NCI-H748 (cell line): ENCODE data around the gene PTEN.
"Not testable (repeated sequence)": the region's sequence is repeated elsewhere in the genome, so short reads cannot be mapped to it uniquely, and the experiment has no call there.

ENCODE experiments used
- DNase-seq: peaks from one replicate; lab custom pipeline; 2025; ENCODE audit not compliant: unreplicated experiment; lab: John Stamatoyannopoulos, UW

The PTEN gene

DNA sequence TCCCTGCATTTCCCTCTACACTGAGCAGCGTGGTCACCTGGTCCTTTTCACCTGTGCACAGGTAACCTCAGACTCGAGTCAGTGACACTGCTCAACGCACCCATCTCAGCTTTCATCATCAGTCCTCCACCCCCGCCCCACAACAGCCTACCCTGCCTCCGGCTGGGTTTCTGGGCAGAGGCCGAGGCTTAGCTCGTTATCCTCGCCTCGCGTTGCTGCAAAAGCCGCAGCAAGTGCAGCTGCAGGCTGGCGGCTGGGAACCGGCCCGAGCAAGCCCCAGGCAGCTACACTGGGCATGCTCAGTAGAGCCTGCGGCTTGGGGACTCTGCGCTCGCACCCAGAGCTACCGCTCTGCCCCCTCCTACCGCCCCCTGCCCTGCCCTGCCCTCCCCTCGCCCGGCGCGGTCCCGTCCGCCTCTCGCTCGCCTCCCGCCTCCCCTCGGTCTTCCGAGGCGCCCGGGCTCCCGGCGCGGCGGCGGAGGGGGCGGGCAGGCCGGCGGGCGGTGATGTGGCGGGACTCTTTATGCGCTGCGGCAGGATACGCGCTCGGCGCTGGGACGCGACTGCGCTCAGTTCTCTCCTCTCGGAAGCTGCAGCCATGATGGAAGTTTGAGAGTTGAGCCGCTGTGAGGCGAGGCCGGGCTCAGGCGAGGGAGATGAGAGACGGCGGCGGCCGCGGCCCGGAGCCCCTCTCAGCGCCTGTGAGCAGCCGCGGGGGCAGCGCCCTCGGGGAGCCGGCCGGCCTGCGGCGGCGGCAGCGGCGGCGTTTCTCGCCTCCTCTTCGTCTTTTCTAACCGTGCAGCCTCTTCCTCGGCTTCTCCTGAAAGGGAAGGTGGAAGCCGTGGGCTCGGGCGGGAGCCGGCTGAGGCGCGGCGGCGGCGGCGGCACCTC, at the start of gene PTEN, which contains the start of gene KLLN:
Gene PTEN (plus strand): TSS at position 573 of the 891 bp plus-strand sequence. CDS start 845 bp downstream, outside the sequence.
Gene KLLN (minus strand): TSS at position 481 of the 891 bp plus-strand sequence. CDS start 1,046 bp downstream, outside the sequence.
- peak; percentile 92 for DNase-seq

- DNase-seq = no peak
Measured at GRCh38 chr10:87816163-87816897, 47.1 kb upstream of the PTEN start.

DNA sequence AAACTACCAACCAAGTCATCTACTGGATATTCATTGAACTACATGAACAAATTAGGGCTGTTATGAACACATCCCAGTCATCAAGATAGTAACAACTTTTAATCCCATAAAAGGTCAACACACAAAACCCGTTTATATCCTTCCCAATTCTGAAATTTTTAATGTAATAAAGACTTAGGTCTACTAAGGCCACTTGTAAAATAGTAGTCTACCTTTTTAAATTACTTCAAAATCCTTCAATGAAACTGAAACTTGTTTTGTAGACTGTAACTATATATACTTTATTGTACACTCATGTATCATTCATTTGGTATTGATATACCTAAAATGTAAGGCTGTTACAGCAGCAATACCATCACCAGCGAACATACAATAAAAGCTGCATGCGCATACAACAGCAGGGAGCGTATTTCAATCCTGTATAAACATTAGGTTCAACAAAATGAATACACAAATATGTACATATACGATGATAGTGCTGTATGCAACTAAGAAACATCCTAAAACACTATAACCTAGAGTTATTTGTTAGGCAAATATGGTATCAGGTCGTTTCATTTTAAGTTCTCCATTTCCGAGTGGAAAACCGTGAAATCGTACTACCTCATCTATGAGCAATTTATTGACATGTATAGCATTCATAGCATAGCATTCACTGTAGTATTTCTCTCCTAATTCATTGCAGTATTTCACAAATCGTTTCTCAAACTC, 46.4 kb upstream of the PTEN start:
- DNase-seq = peak; percentile 16

DNA sequence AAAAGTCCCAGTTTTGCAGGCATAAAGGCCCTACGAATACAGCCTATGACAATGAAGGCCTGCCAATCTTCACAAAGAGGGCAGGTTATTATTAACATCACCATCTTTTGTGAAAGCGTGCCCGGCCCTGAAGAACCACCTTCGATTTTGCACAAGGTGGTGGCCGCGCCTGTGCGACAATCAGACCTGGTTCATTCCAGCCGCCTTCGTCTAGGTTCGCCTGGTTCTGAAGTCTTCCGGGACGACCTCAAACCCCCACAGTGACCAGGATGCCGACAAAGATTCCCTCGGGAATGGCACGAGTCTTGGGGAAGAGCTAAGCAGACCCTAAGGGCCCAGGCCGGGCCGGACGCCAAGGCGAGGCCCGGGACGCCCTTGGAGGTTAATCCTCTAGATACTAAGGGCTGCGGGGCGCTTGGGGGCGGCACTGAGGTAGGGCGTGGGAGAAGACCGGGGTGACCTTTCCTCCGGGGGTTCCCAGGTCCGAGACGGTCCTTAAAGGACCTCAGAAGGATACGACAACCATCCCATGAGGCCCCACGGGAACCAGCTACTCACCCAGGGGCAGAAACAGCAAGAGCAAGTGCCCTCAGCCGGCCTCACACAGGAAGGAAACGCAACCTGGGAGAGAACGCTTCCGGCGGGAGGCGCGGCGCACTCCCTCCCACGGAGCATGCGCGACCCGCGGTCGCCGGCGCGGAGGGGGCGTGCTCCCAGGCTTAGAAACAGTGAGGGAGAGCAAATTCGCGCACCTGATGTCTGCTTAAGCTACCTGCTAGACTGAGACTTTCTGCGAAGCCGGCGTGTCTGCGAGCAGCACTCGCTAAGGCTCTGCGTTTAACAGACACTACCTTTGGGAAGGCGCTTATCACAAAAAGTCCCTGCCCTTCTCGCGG, 45.6 kb upstream of the PTEN start, which contains the start of gene ATAD1:
Gene ATAD1 (minus strand): TSS at position 618 of the 896 bp plus-strand sequence. CDS start 3,627 bp downstream, outside the sequence.
- peak; percentile 86 for DNase-seq

GRCh38 chr10:87818505-87819288, 44.7 kb upstream of the PTEN start:
- DNase-seq = peak; percentile 46

DNA sequence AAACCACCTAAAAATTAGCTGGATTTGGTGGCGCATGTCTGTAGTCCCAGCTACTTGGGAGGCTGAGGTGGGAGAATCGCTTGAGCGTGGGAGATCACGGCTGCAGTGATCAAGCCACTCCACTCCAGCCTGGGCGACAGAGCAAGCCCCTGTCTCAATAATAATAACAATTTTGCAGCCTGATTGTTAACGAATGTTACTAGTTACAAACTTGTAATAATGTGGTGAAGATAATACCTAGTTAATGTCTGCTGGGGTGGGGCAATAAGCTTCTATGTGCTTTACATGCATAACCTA, 44.2 kb upstream of the PTEN start:
- DNase-seq = no peak

- DNase-seq = no peak
Measured at GRCh38 chr10:87826653-87827052, 36.8 kb upstream of the PTEN start.

DNA sequence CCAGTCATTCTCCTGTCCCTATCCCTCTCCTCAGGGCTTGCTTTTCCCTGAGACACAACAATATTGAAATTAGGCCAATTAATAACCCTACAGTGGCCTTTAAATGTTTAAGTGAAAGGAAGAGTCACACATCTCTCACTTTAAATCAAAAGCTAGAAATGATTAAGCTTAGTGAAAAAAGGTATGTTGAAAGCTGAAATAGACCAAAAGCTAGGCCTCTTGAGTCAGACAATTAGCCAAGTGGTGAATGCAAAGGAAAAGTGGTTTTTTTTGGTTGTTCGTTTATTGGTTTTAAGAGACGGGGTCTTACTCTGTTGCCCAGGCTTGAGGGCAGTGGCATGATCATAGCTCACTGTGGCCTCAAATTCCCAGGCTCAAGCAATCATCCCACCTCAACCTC, 35.7 kb upstream of the PTEN start:
- DNase-seq = no peak

DNA sequence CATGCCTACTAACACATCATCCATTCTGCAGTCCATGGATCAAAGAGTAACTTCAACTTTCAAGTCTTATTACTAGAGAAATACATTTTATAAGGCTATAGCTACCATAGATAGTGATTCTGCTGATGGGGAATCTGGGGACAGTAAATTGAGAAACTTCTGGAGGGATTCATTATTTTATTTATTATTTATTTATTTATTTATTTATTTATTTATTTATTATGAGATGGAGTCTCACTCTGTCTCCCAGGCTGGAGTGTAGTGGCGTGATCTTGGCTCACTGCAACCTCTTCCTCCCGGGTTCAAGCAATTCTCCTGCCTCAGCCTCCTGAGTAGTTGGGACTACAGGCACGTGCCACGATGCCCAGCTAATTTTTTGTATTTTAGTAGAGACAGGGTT, 34.4 kb upstream of the PTEN start:
- DNase-seq = not testable (repeated sequence)

DNA sequence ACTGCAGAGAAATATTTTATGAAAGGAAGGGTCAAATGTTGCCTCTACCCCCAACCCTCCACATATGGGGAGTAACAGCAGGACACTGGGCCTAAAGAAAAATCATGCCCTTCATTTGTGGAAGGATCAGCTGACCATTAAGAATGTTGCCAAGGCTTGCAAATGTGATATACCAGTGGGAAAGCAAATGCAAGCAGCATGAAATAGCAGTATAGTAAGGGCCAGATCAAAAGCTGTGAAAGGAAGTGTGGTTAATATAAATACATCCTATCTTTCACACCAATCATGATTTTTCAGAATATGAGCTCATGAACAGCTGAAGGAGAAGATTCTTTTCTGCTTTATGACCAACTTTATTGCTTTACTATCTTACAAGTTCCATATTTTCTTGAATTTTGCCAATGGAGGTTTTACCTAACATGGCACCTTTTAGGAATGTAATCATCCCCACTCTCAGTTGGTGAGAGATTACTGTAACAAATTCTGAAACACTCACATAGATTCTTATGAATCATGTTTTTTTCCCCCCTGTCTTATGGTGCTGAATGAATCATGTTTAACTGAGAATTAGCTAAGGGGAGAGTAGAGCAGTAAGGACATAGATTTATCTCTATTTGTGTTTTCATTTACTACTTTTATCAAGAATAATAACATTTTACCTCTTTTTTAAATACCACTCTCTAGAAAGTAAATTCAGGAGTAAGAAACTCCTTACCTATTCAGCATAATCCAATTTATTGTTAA, 33.3 kb upstream of the PTEN start:
- DNase-seq = no peak

DNA sequence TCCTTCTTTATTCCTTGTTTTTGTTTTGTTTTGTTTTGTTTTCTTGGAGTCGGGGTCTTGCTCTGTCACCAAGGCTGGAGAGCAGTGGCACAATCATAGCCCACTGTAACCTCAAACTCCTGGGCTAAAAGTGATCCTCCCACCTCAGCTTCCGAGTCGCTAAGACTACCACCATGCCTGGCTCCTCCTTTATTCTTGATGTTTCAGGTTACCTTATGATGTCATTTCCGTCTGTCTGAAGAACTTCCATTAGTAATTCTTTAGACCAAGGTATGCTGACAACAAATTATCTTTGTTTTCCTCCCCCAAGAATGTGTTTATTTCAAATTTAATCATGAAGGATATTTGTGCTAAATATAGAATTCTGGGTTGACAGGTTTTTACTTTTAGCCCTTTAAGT, 27.3 kb upstream of the PTEN start:
- DNase-seq = peak; percentile 0

DNA sequence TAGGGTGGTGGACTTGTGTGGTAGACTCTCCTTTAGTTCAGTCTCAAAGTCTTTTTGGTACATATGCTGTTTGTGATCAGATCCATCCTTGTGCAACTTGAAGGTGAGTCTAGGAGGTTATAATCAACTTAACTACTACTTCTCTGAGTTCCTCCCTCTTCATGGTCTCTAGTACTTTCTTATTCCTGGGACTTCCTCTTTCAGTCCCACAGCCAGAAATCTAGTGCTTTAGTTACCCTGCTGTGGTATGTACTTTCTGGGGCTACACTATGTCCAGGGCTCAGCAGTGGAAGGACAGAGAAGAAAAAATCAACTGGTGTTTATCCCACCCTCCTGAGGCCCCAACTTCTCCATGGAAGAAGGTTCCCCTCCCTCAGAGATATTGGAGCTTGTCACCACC, 26.0 kb upstream of the PTEN start:
- no peak for DNase-seq

- no peak for DNase-seq
Measured at GRCh38 chr10:87838650-87839049, 24.8 kb upstream of the PTEN start.

DNA sequence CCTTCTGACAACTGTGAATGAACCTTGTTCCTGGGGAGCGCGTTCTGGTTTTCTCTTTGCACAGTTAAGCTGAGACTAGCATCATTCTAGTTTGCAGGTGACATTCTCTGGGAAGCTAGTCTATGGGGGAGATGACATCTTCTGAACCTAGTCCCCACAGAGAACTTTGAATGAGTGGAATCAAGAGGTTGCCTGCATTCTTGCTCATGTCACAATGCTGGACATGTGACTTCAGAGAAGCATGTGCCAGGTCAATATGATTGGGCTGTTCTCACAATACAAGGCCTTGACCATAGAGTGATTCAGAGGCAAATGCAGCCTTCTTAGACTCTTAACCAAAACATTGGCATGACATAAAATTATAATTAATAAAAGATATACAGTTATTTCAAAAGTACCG, 22.2 kb upstream of the PTEN start:
- no peak for DNase-seq

DNA sequence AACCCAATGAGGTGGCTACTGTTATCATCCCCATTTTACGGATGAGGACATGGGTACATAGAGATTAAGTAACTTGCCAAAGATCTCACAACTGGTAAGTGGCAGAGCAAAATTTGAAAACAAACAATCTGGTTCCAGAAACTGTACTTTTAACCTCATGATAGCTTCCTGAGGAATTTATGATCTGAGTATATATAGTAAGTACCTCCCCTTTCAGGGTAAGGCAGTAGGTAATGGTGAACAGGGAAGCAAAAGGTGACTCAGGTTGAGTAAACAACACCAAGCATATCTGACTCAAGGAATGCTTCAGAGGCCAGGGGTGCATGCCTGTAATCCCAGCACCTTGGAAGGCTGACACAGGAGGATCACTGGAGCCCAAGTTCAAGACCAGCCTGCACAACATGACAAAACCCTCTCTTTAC, 21.2 kb upstream of the PTEN start:
- no peak for DNase-seq

DNA sequence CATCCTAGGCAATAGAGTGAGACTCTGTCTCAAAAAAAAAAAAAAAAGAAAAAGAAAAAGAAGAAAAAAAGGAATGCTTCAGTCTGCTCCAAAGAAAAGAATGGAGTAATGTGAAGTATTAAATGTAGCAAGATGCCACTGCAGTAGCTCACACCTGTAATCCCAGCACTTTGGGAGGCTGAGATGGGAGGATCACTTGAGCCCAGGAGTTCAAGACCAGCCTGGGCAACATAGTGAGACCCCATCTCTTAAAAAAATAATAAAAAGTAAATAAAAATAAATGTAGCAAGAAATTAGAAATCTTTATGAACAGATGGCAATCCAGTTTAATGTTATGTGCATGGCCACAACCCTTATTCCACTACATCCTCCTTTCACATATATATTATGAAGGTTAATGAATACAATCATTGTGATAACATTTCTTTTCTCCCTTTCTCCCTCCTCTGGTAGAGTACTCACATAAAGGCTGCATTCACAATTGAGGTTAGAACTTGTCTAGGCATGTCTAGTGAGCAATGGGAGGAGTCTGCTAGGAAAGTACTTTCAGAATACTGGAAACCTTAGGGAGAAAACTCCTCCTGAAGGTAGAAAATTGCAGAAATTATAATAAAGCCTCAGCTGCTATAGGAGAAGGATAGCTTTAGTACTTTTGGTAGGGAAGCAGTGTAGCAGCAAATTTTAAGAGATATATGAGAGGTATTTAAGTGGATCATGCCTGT, 20.5 kb upstream of the PTEN start:
- DNase-seq = peak; percentile 13

GRCh38 chr10:87843714-87844113, 19.7 kb upstream of the PTEN start:
- no peak for DNase-seq
